GM18505 (cell line): ENCODE results near the gene MYBBP1A.
A peak's percentile ranks its signal among the peaks of the same experiment; 100 is the strongest.

ENCODE experiments used
- ATAC-seq: cut with Tn5 transposase; IDR thresholded peaks from one replicate; pipeline ENCODE4 v1.9.1; 2021; ENCODE audit not compliant: unreplicated experiment
- POLR2A ChIP-seq: IDR thresholded peaks from 4 replicates; pipeline ENCODE4 v1.6.1; 2011; ENCODE audit warnings: borderline replicate concordance; ENCODE audit not compliant: insufficient read depth, insufficient read length; ENCODE audit errors: extremely low read depth

The MYBBP1A gene

DNA sequence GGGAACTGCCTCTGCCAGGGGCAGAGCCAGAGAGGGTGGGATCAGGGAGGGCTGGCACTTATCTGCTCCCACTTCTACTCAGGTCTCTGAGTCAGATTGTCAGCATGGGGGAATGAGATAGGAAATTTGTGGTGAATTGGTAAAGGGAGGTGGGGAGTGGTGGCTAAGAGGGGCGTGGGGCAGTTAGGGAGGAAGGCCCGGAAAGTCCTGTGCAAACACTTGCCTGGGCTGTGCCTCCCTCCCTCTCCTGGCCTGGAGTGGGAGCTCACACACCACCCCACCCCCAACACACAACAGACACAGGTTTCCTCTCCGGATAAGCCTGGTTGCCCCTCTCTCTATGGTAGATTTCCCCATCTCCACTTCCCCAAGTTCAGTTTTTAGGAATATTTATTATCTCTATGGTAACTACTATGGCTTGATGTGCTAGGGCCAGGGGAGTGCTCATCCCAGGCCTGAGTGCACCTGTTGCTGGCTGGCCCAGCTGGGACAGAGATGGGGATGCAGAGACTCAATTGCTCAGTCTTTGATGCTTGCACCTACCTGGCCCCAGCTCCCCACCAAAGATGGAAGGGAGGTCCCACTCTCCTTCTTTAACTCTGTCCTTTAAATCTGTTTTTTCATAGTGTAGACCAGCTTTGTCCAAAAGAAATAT lies 53.8 kb downstream of the MYBBP1A start:
- ATAC-seq, result no peak
- TF ChIP-seq POLR2A, result no peak

DNA sequence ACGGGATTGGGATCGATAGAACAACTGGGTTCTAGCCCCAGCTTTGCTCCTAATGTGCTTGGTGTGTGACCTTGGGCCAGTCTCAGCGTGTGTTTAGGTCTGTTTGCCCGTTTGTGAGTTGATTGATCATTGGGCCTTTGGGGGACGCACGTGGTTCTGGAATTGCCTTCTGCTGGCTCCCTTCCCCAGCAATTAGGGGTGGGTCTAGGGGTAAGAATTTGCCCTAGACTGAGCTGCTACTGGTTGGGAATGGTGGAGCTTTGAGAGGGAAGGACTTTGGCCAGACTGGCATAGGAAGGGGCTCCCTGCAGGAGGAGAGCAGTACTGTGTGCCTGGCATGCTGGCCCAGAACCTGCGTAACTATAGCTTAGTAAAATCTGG lies 55.0 kb downstream of the MYBBP1A start:
- no peak for ATAC-seq
- TF ChIP-seq POLR2A, result no peak

DNA sequence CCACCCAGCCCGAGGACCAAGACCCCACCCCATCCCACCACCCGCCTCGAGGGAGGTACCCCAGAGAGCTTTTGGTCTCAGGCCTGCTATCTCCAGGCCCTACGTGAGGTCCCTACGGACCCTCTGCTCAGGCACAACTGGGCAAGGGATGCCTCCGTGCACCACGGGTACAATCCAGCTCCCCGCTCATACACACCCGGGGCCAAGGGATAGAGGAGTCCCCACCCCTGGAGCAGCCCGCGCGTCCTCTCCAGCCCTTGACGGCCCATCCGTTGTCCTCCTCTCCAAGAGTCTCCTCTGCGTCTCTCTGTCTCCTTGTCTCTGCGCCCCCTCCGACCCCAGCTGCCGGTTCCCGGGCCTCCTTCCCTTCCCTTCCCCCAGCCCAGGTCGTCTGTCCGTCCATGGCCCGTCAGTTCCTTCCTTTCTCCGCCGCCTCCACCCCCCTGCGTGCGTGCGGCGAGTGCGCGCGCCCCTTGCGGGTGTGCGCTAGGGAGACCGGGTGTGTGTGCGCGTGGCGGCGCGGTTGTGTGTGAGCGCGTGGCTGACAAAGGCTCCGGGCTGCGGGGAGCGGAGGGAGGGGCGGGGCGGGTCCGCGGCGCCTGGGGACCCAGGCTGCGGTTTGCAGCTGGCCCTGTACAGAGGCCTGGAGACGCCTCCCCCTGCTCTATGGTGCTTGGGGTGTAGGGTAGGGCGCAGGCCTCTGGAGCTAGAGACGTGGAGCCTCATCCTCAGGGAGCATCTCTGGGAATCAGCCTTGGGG lies 55.6 kb downstream of the MYBBP1A start:
- no peak for ATAC-seq
- no peak for TF ChIP-seq POLR2A

DNA sequence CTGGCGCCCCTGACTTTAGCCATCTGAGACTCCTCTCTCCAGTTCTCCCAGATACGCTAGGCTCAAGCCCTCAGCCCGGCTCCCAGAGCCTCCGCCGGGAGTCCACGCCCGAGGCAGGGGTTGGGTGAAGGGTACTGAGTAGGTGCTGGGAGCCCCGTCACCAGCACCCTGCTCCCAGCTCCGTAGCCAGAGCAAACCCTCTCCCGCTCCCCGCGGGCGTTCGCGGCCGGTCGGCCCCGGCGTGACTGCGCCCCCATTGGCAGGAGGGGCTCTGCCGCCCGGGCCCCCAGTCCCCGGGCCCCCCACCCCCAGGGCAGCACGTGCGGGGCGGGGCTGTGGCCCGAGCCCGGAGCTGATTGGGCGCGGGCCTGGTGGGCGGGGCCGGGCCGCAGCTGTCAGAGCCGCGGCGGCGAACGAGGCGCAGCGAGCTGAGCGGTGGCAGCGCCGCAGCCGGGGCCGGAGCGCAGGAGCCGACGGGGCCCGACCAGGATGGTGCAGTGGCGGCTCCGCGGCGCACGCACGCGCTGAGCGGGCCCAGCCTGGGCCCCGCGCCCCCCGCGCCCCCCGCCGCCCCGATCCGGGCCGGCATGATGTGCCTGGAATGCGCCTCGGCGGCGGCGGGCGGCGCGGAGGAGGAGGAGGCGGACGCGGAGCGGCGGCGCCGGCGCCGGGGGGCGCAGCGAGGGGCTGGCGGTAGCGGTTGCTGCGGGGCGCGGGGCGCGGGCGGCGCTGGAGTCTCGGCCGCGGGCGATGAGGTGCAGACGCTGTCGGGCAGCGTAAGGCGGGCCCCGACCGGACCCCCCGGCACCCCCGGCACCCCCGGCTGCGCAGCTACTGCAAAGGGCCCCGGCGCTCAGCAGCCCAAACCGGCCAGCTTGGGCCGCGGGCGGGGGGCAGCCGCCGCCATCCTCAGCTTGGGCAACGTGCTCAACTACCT lies 56.5 kb downstream of the MYBBP1A start, which contains the start of gene SPNS2:
Gene SPNS2 (plus strand): TSS at position 421 of the 937 bp plus-strand sequence. CDS start 167 bp downstream, at position 588.
- peak; percentile 58 for ATAC-seq
- no peak for TF ChIP-seq POLR2A

DNA sequence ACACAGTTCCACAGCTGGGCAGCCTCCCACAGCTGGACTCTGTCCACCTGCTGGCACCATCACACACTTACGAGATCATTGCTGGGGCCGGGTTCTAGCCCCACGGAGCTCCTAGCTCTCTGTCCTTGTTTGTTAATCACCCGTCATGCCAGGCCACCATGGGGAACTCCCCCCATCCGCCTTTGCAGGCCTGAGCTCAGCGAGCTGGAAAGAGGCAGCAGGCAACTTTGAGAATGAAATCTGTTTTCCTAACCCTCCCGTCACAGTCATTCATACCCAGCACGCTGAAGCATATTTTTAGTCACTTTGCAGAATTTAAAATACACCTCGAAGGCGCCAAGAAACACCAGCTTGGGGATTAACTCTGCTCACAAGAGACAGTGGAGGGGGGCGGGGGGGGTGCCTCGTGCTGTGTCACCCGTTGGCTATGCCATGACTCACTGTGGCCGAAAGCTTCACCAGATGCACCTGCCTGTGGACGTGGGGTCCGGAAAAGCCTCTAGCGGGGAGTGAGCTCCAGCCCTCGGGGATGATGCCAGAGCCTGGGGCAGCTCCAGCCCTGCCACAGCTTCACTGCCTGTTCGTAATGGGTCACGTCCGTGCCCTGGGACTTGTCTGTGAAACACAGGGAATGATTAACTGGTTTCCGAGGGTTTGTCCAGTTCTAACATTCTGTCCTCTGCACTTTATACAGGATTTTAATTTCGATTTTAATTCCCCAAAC lies 57.9 kb downstream of the MYBBP1A start:
- TF ChIP-seq POLR2A, result no peak
- ATAC-seq, result no peak

DNA sequence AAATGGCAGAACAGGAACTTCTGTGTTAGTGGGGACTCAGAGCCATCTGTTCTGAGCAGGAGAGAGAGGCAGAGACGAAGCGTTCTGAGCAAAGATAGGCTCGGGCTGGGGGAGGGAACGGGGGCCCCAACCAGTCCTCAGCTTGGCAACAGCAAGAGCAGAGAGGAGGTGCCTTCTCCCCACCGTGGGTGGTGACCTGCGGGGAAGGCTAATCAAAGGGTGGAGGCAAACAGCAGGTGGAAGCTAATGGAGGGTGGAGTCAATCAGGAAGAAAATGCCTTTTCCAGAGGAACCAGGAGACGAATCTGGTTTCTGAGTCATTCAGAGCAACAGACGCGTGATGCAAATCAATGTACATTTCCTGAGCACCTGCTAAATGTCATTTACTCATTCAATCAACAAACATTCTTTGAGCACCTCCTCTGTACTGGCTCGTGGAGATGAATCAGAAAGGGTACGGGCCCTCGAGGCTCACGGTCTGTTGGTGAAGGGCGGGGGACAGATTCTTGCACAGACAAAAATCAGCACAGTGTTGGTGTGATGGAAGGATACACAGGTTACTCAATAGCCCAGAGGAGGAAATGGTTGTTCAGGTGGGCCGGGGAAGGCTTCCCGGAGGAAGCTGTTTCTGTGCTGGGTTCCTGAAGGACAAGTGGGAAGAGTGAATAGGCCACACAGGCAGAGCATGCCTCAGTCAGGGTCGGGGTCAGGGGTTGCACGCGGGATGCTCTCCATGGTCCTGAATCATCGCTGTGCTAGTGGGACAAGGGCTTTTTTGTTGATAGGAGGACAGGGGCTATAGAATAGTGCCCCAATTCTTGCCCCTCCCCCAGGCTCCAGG lies 62.2 kb downstream of the MYBBP1A start:
- ATAC-seq, result no peak

DNA sequence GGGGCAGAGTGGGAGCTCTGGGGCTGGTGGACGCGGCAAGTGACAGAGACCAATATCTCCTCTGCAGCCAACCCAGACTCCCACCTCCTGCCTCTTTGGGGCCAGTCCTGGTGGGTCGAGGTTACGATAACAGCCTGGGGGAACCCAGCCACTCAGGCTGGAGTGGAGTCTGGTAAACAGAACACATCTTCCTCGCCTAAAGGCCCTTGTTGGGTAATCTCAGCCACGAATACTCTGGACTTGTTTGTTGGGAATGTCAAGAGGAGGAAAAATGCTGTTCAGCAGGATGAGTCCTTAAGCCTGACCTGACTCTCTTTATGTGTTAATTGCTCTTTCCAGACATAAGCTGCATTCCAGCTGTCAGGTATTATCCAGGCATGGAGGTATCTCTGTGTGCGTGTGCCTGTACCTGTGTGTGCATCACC lies 64.5 kb downstream of the MYBBP1A start:
- TF ChIP-seq POLR2A, result no peak
- ATAC-seq, result no peak

More for the DNA sequence above, 62.2 kb downstream of the MYBBP1A start:
- TF ChIP-seq POLR2A, result no peak

DNA sequence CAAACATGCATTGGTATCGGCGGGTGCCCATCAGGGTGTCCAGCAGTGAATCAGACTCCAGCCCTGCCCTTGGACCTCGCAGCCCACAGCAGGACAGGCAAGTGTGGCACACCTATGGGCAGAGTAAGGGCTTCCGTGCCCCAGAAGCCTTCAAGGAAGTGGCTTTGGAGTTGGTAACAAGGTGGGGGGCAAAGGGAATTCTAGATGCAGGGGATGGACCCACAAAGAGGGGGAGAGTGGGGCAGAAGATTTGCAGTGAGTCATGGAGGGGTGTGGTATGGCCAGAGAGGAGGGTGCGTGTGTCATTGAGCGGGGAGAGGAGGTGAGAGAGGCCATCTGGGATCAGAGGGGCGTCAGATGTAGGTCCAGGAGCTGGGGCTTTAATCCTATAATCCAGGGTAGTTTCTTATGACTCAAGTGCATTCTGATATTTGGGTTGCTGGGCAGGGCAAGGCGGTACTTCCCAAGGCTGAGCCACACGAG lies 65.0 kb downstream of the MYBBP1A start:
- no peak for ATAC-seq
- TF ChIP-seq POLR2A, result no peak

DNA sequence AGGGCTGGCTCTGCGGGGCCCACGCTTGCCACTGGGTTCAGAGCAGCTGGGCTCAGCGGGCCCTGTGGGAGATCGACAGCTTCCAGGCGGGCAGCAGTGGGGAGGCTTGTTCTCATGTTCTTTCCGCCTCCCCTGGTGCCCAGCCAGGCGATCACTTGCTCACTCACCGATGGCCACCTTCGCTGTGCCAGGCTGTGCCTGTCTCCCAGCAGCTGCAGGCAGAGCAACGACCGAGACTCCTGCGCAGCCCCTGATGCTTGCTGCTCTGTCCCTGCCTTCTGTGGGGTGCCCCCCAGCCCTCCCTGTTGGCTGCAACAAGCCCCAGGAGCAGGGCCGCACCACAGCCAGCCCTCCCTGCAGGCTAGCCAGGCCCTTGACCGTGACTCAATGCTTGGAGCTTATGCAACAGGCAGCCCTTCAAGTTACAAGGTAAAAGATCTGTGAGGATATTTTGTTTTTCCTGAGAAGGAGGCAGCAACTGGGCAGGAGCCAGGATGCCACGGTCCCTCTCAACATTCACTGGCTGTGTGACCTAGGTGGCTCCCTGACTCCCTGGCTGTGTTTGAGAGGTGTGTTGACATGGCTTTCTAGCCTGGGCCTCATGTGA lies 66.1 kb downstream of the MYBBP1A start:
- no peak for TF ChIP-seq POLR2A

More for the DNA sequence above, 66.1 kb downstream of the MYBBP1A start:
- no peak for ATAC-seq
